GM06990 (cell line): ENCODE measurements around the gene NDUFS4.

Source experiments
- DNase-seq: peaks from one replicate; pipeline ENCODE4 v3.0.0-alpha.2; 2011; ENCODE audit not compliant: insufficient read length; ENCODE audit errors: extremely low read depth
- H3K27me3 ChIP-seq: replicated peaks from 2 replicates; pipeline ENCODE4 v1.6.0; 2011; ENCODE audit warnings: low read length; ENCODE audit not compliant: control insufficient read depth, insufficient read depth
- H3K36me3 ChIP-seq: 2 replicates; pipeline ENCODE4 v1.5.1; 2011; ENCODE audit warnings: low read length; ENCODE audit not compliant: control insufficient read depth, insufficient read depth
- H3K4me3 ChIP-seq: replicated peaks from 2 replicates; pipeline ENCODE4 v1.5.1; 2011; ENCODE audit warnings: low read depth, mild to moderate bottlenecking, control low read depth, low read length
- CTCF ChIP-seq: IDR thresholded peaks from 2 replicates; pipeline ENCODE4 v1.5.1; 2011; ENCODE audit warnings: low read length, control low read depth, mild to moderate bottlenecking, inconsistent platforms; ENCODE audit not compliant: insufficient read depth, poor library complexity, severe bottlenecking

The NDUFS4 gene

GRCh38 chr5:53714667-53715010 lies 154.2 kb downstream of the NDUFS4 start:
- Histone ChIP-seq H3K27me3 (no peaks in the 10 kb centered on the region), H3K4me3 (no peak overlapping the region), H3K36me3 (no peaks in the 10 kb centered on the region)
- TF ChIP-seq CTCF = no peak
- DNase-seq = no peak

GRCh38 chr5:53726121-53726520 lies 165.7 kb downstream of the NDUFS4 start:
- DNase-seq = no peak
- Histone ChIP-seq H3K27me3 (no peaks in the 10 kb centered on the region; the same call in 1 of the 2 replicates), H3K36me3 (no peaks in the 10 kb centered on the region), H3K4me3 (no peak overlapping the region)
- TF ChIP-seq CTCF = no peak

DNA sequence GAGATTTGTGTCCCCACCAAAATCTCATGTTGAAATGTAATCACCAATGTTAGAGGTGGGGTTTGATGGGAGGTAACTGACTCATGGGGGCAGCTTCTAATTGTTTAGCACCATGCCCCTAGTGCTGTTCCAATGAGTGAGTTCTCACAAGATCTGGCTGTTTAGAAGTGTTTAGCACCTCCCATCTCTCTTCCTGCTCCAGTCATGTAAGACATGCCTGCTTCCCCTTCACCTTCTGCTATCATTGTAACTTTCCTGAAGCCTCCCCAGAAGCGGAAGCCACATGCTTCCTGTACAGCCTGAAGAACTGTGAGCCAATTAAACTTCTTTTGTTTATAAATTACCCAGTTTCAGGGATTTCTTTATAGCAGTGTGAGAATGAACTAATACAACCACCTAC lies 170.5 kb downstream of the NDUFS4 start:
- TF ChIP-seq CTCF = no peak
- Histone ChIP-seq H3K4me3 (no peak overlapping the region), H3K27me3 (no peaks in the 10 kb centered on the region), H3K36me3 (no peaks in the 10 kb centered on the region)
- no peak for DNase-seq
